H1 (cell line): ENCODE data around the gene AGPAT4. TPM values are rescaled to one million over a fixed set of nuclear protein-coding genes. Genes with fewer than 3 reads are reported as not detected.

ENCODE experiments used
- CTCF ChIA-PET: fragments of 300-600 bp; sonication (Branson Sonifier 250); formaldehyde crosslinking; loops from one replicate; lab custom pipeline; 2021; ENCODE audit not compliant: partially characterized antibody; lab: Charles Lee
- POLR2A ChIA-PET: fragments of 300-600 bp; sonication (Branson Sonifier 250); formaldehyde crosslinking; loops from one replicate; lab custom pipeline; 2021; ENCODE audit warnings: inconsistent platforms; ENCODE audit not compliant: partially characterized antibody; lab: Charles Lee
- DNase-seq, 2 experiments: peaks; one replicate each; pipeline versions ENCODE4 v3.0.0 to v3.0.0-alpha.2; 2010 to 2022; ENCODE audit warnings: low spot score in 2 of 2, low read depth in 1 of 2, mixed read lengths in 1 of 2
- FAIRE-seq: peaks from 2 replicates; lab custom pipeline; 2011; peaks lifted over from hg19 to GRCh38; lab: Jason Lieb, UNC
- H2AFZ ChIP-seq: 2 replicates; pipeline ENCODE4 v1.8.1; 2012; ENCODE audit warnings: low read length, inconsistent platforms
- H2AK5ac ChIP-seq: 2 replicates; pipeline ENCODE4 v1.6.1; 2013; ENCODE audit warnings: low read depth, low read length
- H2BK120ac ChIP-seq: replicated peaks from 2 replicates; pipeline ENCODE3; 2013; ENCODE audit warnings: low read depth, low read length, inconsistent platforms
- H2BK12ac ChIP-seq: 2 replicates; pipeline ENCODE4 v1.6.1; 2013; ENCODE audit warnings: low read depth, low read length
- H2BK15ac ChIP-seq: 2 replicates; pipeline ENCODE4 v1.6.1; 2013; ENCODE audit warnings: low read length
- H2BK20ac ChIP-seq: 2 replicates; pipeline ENCODE4 v1.6.1; 2013; ENCODE audit warnings: low read length
- H2BK5ac ChIP-seq: 2 replicates; pipeline ENCODE4 v1.6.1; 2013; ENCODE audit warnings: low read depth, low read length
- H3K14ac ChIP-seq: 2 replicates; pipeline ENCODE4 v1.6.1; 2013; ENCODE audit warnings: inconsistent platforms; ENCODE audit not compliant: insufficient read length
- H3K18ac ChIP-seq: 2 replicates; pipeline ENCODE4 v1.6.1; 2013; ENCODE audit warnings: low read length; ENCODE audit errors: extremely low read depth
- H3K23ac ChIP-seq: 2 replicates; pipeline ENCODE4 v1.6.1; 2013; ENCODE audit warnings: inconsistent platforms; ENCODE audit not compliant: insufficient read length
- H3K23me2 ChIP-seq: 2 replicates; pipeline ENCODE4 v1.6.1; 2013; ENCODE audit warnings: low read depth, low read length
- H3K27ac ChIP-seq: 2 replicates; pipeline ENCODE4 v1.6.1; 2011; ENCODE audit warnings: low read depth, low read length, inconsistent platforms
- H3K27me3 ChIP-seq, 4 experiments: replicated peaks in 1 of 4; 1 replicate in 1 of 4; 2 replicates in 3 of 4; pipeline versions ENCODE4 v1.6.1 to v1.8.1; 2011 to 2013; ENCODE audit warnings: low read length in 3 of 4, mild to moderate bottlenecking in 3 of 4, inconsistent platforms in 2 of 4, mixed read lengths in 2 of 4, moderate library complexity in 1 of 4; ENCODE audit not compliant: control insufficient read depth in 3 of 4, insufficient read depth in 3 of 4; ENCODE audit errors: extremely low read depth in 1 of 4
- H3K36me3 ChIP-seq, 4 experiments: 2 replicates each; pipeline versions ENCODE4 v1.6.1 to v1.8.1; 2011 to 2013; ENCODE audit warnings: mild to moderate bottlenecking in 4 of 4, low read length in 3 of 4, moderate library complexity in 2 of 4, control low read depth in 1 of 4, inconsistent platforms in 1 of 4; ENCODE audit not compliant: insufficient read depth in 4 of 4, control insufficient read depth in 2 of 4
- H3K4ac ChIP-seq: replicated peaks from 2 replicates; pipeline ENCODE3; 2013; ENCODE audit warnings: low read length, low read depth, mixed read lengths, inconsistent platforms; ENCODE audit not compliant: insufficient read length
- H3K4me1 ChIP-seq, 4 experiments: replicated peaks in 1 of 4; 1 replicate in 1 of 4; 2 replicates in 3 of 4; pipeline versions ENCODE4 v1.6.1 to v1.8.1; 2011 to 2013; ENCODE audit warnings: low read length in 3 of 4, inconsistent platforms in 2 of 4, mixed read lengths in 1 of 4; ENCODE audit not compliant: insufficient read depth in 4 of 4, control insufficient read depth in 3 of 4
- H3K4me2 ChIP-seq, 2 experiments: 2 replicates each; pipeline versions ENCODE4 v1.6.1 to v1.8.1; 2011 to 2013; ENCODE audit warnings: low read depth in 2 of 2, low read length in 2 of 2, control low read depth in 1 of 2, inconsistent platforms in 1 of 2, mild to moderate bottlenecking in 1 of 2; ENCODE audit not compliant: insufficient read depth in 1 of 2
- H3K4me3 ChIP-seq, 4 experiments: fragments of 200-600, 300-600 bp in 1 of 4; sonication (generic), shearing (Covaris generic), sonication (Bioruptor Twin) in 1 of 4; 2 replicates each; pipeline versions ENCODE4 v1.5.1 to v1.8.1; 2011 to 2016; ENCODE audit warnings: low read length in 4 of 4, low read depth in 3 of 4, control low read depth in 2 of 4, inconsistent platforms in 2 of 4, mild to moderate bottlenecking in 2 of 4, mixed read lengths in 1 of 4, moderate library complexity in 1 of 4; ENCODE audit not compliant: insufficient read depth in 2 of 4; ENCODE audit errors: extremely low read depth in 1 of 4
- H3K56ac ChIP-seq: replicated peaks from 2 replicates; pipeline ENCODE3; 2013; ENCODE audit warnings: low read depth, mild to moderate bottlenecking, mixed read lengths, low read length, inconsistent platforms; ENCODE audit not compliant: insufficient read length
- H3K79me1 ChIP-seq: 2 replicates; pipeline ENCODE4 v1.6.1; 2013; ENCODE audit warnings: low read depth, low read length, control low read depth
- H3K79me2 ChIP-seq, 2 experiments: 2 replicates each; pipeline versions ENCODE4 v1.6.1 to v1.8.1; 2012 to 2013; ENCODE audit warnings: low read length in 2 of 2, mild to moderate bottlenecking in 2 of 2, inconsistent platforms in 1 of 2; ENCODE audit not compliant: insufficient read depth in 2 of 2, control insufficient read depth in 1 of 2
- H3K9ac ChIP-seq, 4 experiments: replicated peaks in 1 of 4; 1 replicate in 1 of 4; 2 replicates in 3 of 4; pipeline versions ENCODE4 v1.6.1 to v1.8.1; 2011 to 2013; ENCODE audit warnings: low read depth in 3 of 4, low read length in 3 of 4, control low read depth in 2 of 4, mild to moderate bottlenecking in 2 of 4, moderate library complexity in 2 of 4, inconsistent platforms in 1 of 4; ENCODE audit errors: extremely low read depth in 1 of 4
- H3K9me3 ChIP-seq, 2 experiments: 2 replicates each; pipeline versions ENCODE4 v1.6.1 to v1.8.1; 2012 to 2013; ENCODE audit warnings: mild to moderate bottlenecking in 2 of 2, moderate library complexity in 2 of 2, control low read depth in 1 of 2, inconsistent platforms in 1 of 2, low read depth in 1 of 2, low read length in 1 of 2, mixed read lengths in 1 of 2; ENCODE audit not compliant: insufficient read depth in 2 of 2
- H4K20me1 ChIP-seq, 2 experiments: replicated peaks in 1 of 2; 2 replicates each; pipeline versions ENCODE3 to v1.8.1; 2011 to 2013; ENCODE audit warnings: inconsistent platforms in 2 of 2, low read length in 2 of 2, mild to moderate bottlenecking in 1 of 2; ENCODE audit not compliant: insufficient read depth in 2 of 2, control insufficient read depth in 1 of 2
- H4K5ac ChIP-seq: 2 replicates; pipeline ENCODE4 v1.6.1; 2013; ENCODE audit warnings: low read length, low read depth, mixed read lengths, inconsistent platforms; ENCODE audit not compliant: insufficient read length
- H4K8ac ChIP-seq: 2 replicates; pipeline ENCODE4 v1.8.0; 2013; ENCODE audit warnings: mild to moderate bottlenecking, moderate library complexity, low read length, inconsistent platforms; ENCODE audit not compliant: insufficient read depth; ENCODE audit errors: extremely low read depth
- H4K91ac ChIP-seq: replicated peaks from 2 replicates; pipeline ENCODE3; 2013; ENCODE audit warnings: low read length, mixed read lengths, inconsistent platforms; ENCODE audit not compliant: insufficient read length
- CHD1 ChIP-seq: IDR thresholded peaks from 2 replicates; pipeline ENCODE4 v1.6.1; 2012; ENCODE audit warnings: low read depth, low read length, improper control_type of control experiment
- EZH2 ChIP-seq: fragments of 200-600 bp; sonication (generic); IDR thresholded peaks from 2 replicates; pipeline ENCODE4 v1.7.1; 2012; ENCODE audit warnings: low read depth, mild to moderate bottlenecking, moderate library complexity, low read length, inconsistent platforms; ENCODE audit not compliant: severe bottlenecking
- KDM4A ChIP-seq: IDR thresholded peaks from one replicate; pipeline ENCODE4 v1.7.1; 2012; ENCODE audit warnings: low read depth, mild to moderate bottlenecking, moderate library complexity, low read length, inconsistent platforms; ENCODE audit not compliant: severe bottlenecking
- POLR2A ChIP-seq, 2 experiments: IDR thresholded peaks; 1 replicate in 1 of 2; 2 replicates in 1 of 2; pipeline ENCODE4 v1.6.1; 2011; ENCODE audit warnings: low read depth in 2 of 2, low read length in 2 of 2, mild to moderate bottlenecking in 2 of 2; ENCODE audit errors: control extremely low read depth in 1 of 2
- SIRT6 ChIP-seq: IDR thresholded peaks from one replicate; pipeline ENCODE4 v1.7.1; 2012; ENCODE audit warnings: low read length, inconsistent platforms
- SUZ12 ChIP-seq: fragments of 200-600 bp; sonication (generic); IDR thresholded peaks from 2 replicates; pipeline ENCODE4 v1.6.1; 2012; ENCODE audit warnings: mild to moderate bottlenecking, inconsistent platforms, low read length, moderate library complexity, mixed read lengths
- TBP ChIP-seq: IDR thresholded peaks from 2 replicates; pipeline ENCODE4 v1.6.1; 2011; ENCODE audit warnings: low read depth, low read length, improper control_type of control experiment
- YY1 ChIP-seq: IDR thresholded peaks from 2 replicates; pipeline ENCODE4 v1.6.1; 2011; ENCODE audit warnings: low read depth, mild to moderate bottlenecking, low read length
- WGBS, 2 experiments: shearing (Covaris generic) in 1 of 2; methylation state at CpG; one replicate each; pipeline versions ENCODE4 v1.1.6 to v1.1.7; 2013 to 2015; ENCODE audit warnings: low lambda C conversion rate in 2 of 2, mixed read lengths in 2 of 2, inconsistent platforms in 1 of 2, low coverage in 1 of 2, missing lambda C conversion rate in 1 of 2; ENCODE audit not compliant: insufficient replicate concordance in 2 of 2, insufficient coverage in 1 of 2, insufficient read length in 1 of 2; ENCODE audit errors: extremely low coverage in 1 of 2, missing lambda C conversion rate in 1 of 2; 5-methylcytosine and 5-hydroxymethylcytosine counted together
- polyA plus RNA-seq, 7 experiments: library from polyadenylated mRNA; depleted of rRNA in 3 of 7; stranded (reverse) in 5 of 7; unstranded in 2 of 7; fragments of >200 nt in 5 of 7; fragments of 200-250 nt in 2 of 7; gene quantifications; 1 replicate in 5 of 7; 2 replicates in 1 of 7; 4 replicates in 1 of 7; pipeline versions ENCODE4 v1.2.1 to v1.2.3, GENCODE V29; 2011 to 2013; ENCODE audit warnings: missing spikeins in 2 of 7, mixed read lengths in 2 of 7
- total RNA-seq: library from RNA; stranded (reverse); fragmentation: NEBNext Ultra II Directional; extraction: Animal tissue kit (Norgen Biotek cat#: 25700); gene quantifications from 2 replicates; pipeline ENCODE4 v1.2.1, GENCODE V29; 2021
- TF ChIP-seq, protein P1 (sequence below): IDR thresholded peaks from 2 replicates; pipeline ENCODE4 v1.6.1; 2012; ENCODE audit warnings: low read length, inconsistent platforms

The AGPAT4 gene
- total and polyA plus RNA-seq, 2 of the 8 experiments (the other 6 are each of a cell fraction or from before 2014, with no cell fraction given), result 13.5 to 23.8 TPM

DNA sequence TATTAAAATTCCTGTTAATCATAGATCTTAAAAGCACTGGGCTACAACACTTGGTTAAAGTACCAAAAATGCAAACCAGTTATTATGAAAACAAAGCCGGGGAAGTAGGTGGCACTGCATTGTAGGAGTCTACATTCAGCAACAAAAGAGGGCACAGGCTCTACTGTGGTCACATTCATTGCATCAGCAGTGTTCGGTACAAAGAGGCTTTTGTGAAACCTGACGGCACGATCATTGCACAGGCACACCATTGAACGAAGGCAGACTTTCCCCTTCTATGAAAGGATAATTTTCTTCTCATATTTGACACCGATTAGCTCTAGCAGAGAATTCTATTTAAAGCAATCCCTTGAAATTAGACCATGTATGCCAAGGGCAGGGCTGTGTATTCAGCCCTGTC, 44.6 kb upstream of the AGPAT4 start:
- no peak overlapping the region for H3K4me3 ChIP-seq
- no peak for DNase-seq
- H2BK12ac ChIP-seq, result no peak overlapping the region
- H3K27ac ChIP-seq, result no peak overlapping the region
- CTCF ChIA-PET, result interaction anchor here (1.7 kb wide), 1 partner anchor 55 kb away, joined by 3 read pairs; no protein-coding TSS in a partner anchor
- FAIRE-seq, result no peak
- H3K14ac ChIP-seq, result no peak overlapping the region
- no peak overlapping the region for H2BK120ac ChIP-seq
- no peak overlapping the region for H3K56ac ChIP-seq
- H3K9me3 ChIP-seq, result peaks cover 7 to 10% of the 10 kb centered on the region in 2 experiments; a peak in 3 of 4 replicates
- no peak overlapping the region for H2BK20ac ChIP-seq
- H2BK5ac ChIP-seq, result no peak overlapping the region
- H4K5ac ChIP-seq, result no peak overlapping the region
- H3K79me1 ChIP-seq, result no peaks in the 10 kb centered on the region
- H3K4me1 ChIP-seq, result no peaks in the 10 kb centered on the region; a peak in 1 of 7 replicates
- H3K36me3 ChIP-seq, result peaks cover 0 to 4% (median 0%) of the 10 kb centered on the region in 4 experiments; a peak in 1 of 8 replicates
- no peak overlapping the region for H4K91ac ChIP-seq
- H2AK5ac ChIP-seq, result no peak overlapping the region
- H3K23ac ChIP-seq, result no peak overlapping the region
- H3K18ac ChIP-seq, result no peak overlapping the region
- TF ChIP-seq SIRT6 (no peak), KDM4A (no peak), SUZ12 (no peak), CHD1 (no peak), EZH2 (no peak), YY1 (no peak), POLR2A (IDR thresholded peaks at IDR 0.05; ENCODE audit: control extremely low read depth in 1 of 2, low read depth in 2 of 2, low read length in 2 of 2) (no peak), TBP (no peak)
- TF ChIP-seq, protein P1, sequence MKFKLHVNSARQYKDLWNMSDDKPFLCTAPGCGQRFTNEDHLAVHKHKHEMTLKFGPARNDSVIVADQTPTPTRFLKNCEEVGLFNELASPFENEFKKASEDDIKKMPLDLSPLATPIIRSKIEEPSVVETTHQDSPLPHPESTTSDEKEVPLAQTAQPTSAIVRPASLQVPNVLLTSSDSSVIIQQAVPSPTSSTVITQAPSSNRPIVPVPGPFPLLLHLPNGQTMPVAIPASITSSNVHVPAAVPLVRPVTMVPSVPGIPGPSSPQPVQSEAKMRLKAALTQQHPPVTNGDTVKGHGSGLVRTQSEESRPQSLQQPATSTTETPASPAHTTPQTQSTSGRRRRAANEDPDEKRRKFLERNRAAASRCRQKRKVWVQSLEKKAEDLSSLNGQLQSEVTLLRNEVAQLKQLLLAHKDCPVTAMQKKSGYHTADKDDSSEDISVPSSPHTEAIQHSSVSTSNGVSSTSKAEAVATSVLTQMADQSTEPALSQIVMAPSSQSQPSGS, result no peak
- no peak overlapping the region for H4K8ac ChIP-seq
- POLR2A ChIA-PET, result no interaction called here
- no peaks in the 10 kb centered on the region for H3K27me3 ChIP-seq
- H3K9ac ChIP-seq, result no peak overlapping the region
- H3K4ac ChIP-seq, result no peak overlapping the region
- H2BK15ac ChIP-seq, result no peak overlapping the region
- H3K79me2 ChIP-seq, result no peaks in the 10 kb centered on the region
- no peaks in the 10 kb centered on the region for H4K20me1 ChIP-seq
- H3K4me2 ChIP-seq, result no peak overlapping the region
- 79% methylated on average over 6 of the region's 6 CpGs; no CpG with 5 or more reads in 1 of the 2 experiments for WGBS, 2 experiments
- H2AFZ ChIP-seq, result no peak overlapping the region
- H3K23me2 ChIP-seq, result no peaks in the 10 kb centered on the region
